HTERT RPE-1 (cell line): ENCODE measurements around the gene GRM7.

Experiments
- in situ Hi-C: fragments of 300-500 bp; cut with MboI; formaldehyde crosslinking; loops from 4 replicates; pipeline ENCODE4 v1.14.3; 2020; ENCODE audit warnings: low sequenced_read_pairs

The GRM7 gene

DNA sequence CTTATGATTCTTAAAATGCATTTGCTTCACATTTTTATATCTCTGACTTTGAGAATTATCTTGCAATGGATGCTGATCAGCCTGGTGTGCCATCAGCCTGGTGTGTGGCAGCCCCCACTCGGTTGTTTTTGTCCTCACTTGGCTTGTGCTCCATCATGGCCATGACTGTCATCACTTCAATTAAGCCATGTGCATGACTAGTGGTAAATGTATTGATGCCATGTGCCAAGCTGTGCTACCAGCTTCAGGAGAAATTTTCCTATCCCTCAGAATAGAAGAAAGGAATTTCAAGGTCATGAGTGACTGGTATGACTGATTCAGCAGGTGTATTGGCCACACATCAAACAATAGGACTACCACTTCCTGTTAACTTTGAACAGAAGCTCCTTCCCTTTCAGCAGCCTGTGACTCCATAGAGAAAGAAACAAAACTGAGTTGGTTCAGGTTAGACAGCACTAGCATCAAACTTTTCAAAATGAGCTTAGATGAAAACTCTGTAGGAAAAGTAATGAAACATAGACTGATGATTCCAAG is 251.7 kb downstream of the GRM7 start:
- in situ Hi-C loops: no loop called here

DNA sequence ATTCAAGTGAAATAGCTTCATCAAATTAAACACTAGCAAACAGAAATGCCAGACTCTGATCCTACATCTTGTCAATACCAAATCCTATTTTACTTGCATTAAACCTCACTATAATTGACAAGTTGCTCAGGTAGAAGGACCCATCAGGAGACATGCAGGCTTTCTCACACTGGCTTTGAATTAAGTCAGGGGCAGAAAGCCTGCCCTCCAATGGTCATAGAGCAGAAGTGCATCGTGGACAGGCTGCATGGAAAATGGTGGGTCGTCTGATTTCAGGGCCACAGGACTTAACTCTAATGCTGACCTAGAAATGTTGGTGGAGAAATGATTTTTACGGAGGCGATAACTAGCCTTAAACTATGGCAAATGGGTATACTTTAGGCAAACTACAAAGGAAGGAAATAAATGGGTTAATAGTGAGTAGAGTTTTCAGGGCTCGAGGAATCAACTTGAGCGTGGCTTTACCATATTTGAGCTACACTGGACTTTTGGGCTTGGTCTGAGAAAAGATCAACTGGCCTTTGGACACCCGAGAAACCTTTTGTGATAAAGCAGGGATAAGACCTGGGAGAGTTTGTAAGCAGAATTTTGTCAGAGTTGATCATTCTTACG is 283.9 kb downstream of the GRM7 start:
- in situ Hi-C loops: no loop called here

DNA sequence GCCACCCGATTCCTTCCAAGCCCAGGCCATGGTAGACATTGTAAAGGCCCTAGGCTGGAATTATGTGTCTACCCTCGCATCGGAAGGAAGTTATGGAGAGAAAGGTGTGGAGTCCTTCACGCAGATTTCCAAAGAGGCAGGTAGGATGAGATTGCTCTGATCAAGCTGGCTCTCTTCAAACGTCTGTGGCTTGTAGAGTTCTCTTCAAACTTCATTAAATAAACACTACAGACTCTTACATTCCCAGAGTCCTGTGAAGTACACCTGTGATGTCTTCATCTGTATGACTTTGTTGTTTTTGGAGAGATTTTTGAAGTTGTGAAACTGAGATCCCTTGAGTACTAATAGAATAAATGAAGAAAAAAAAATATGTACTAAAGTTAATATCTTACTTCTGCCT is 285.6 kb downstream of the GRM7 start:
- in situ Hi-C loops: no loop called here

DNA sequence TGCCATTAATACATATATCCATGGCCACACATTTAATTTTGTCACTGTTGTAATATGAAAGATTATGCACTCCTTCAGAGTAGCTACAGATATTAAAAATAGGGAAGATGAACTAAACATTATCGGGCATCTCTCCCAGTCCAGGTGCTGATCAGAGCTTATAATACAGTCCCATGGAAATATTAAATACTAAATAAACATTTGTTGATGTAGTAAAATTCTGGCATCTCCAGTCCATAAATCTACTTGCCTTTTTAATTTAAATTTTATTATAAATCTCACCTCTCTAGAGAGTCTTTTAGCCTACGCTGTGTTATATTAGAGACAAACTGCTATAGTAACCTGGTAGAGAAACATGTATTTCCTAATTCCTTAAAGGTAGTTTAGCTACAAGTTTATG is 297.6 kb downstream of the GRM7 start:
- in situ Hi-C loops: no loop called here

DNA sequence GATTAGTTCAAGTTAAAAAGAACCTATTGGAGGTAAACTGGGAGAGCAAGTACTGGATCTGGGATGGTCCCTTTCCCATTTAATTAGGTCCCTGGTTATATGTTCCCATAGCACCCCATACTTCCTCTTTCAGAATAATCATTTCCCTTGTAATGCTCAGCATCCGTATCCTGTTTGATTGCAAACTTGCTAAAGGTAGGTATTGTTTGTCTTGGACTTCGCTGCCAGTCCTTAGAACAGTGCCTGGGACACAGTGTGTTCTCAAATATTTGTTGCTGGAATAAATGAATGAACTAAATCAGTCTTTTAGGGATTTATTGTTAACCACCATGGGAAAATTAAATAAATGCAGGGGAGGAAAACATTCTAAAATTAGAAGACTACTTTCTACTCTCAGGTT is 299.8 kb downstream of the GRM7 start:
- in situ Hi-C loops: no loop called here

DNA sequence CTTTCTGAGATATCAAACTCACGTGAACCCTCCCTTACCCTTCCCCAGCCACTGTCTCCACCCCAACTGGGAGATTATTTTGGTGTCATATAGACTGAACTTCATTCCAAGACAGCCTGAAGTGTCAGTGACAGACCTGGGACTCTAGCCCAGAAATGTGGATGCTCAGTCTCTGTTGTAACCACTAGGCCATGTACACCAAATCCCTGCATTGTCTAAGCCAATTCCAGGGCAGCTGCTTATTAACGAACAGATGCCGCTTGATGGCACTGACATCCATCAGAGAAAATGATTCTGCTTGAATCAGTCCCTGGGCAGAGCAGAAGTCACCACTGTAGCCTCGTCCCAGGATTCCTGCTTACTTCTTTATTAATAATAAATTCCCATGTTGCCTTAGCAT is 305.5 kb downstream of the GRM7 start:
- in situ Hi-C loops: no loop called here

DNA sequence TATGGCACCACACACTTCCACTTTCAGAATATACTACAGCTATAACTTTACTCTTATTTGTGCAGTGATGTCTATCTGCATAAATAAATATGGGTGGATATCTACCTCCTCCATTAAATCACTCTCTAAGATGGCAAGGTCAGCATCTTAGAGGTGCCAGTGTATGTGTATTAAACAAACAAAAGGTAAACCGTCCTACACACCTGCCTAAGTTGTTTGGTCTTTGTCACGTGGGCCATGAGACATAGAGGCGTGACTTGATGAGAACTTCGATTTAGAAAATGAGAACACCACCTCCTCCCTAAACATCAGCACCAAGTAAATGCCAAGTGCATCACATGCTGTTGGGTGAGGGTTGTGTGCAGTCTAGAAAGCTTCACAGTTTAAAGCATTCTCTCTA is 310.6 kb downstream of the GRM7 start:
- in situ Hi-C loops: no loop called here

DNA sequence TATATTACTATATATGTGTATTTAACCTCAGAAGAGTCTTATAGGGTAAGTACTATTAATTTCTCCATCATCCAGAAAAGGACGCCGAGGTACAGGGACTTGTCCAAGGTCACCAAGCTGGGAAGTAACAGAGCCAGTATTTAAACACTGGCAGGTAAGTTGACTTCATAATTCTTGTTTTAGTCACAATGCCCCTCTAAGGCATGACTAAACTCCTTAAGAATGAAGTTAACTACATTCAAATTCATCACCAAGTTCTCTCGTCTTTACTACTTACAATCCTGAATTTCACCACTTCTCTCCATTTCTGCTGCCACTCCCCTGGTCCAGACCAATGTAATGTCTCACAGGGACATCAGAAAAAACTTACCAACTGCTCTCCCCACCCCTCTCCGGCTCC is 312.1 kb downstream of the GRM7 start:
- in situ Hi-C loops: no loop called here

DNA sequence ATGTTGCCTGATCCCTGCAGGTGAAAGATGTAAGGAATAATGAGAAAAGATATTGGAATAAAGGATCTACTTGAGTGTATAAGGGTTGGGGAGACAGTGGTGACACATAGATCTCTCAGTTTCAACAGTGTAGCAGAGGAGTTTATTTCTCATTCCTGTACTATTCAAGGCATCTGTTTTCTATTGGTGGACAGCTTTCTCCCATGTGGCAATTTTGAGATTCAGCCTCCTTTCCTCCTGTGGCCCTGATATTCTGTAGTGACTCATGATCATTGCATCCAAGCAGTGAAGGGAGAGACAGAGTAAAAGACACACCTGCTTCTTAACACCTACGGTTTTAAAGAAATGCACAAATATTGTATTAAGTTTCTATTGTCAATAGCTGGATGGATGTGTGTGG is 327.6 kb downstream of the GRM7 start:
- in situ Hi-C loops: no loop called here

DNA sequence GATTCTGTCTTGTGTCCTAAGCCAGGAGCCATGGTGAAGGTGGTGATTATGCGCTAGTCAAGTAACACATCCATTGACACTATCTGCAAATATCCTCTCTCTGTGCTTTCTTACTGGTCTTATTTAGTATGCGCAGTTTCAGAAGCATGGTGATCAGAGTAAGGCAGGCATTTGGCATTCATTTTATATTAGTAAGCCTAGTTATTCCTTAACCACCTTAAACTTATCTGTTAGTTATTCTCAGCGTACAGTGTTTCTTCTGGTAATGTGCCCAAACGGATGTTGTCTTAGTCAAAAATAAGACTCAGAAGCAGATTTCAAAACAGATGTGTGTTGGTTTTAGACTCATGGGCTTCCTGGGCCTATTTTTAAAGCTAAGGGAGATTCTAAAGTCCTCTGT is 329.2 kb downstream of the GRM7 start:
- in situ Hi-C loops: no loop called here

DNA sequence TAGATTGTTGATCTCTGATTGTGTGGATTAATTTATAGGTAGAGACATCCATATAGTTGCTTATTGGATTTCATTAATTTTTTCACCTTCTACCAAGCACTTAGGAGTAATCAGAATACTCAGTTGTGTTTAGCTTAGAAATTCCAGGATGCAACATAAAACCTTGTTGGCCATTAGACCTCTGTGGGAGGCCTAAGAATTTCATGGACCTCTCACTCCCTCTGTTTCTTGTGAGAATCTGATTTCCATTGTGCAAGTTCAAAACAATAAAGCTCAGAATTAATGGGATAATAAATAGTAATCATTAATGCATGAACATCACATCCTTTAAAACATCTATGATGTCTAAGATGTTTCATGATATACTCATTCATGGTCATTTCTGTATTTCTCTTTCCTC is 332.4 kb downstream of the GRM7 start:
- in situ Hi-C loops: no loop called here

DNA sequence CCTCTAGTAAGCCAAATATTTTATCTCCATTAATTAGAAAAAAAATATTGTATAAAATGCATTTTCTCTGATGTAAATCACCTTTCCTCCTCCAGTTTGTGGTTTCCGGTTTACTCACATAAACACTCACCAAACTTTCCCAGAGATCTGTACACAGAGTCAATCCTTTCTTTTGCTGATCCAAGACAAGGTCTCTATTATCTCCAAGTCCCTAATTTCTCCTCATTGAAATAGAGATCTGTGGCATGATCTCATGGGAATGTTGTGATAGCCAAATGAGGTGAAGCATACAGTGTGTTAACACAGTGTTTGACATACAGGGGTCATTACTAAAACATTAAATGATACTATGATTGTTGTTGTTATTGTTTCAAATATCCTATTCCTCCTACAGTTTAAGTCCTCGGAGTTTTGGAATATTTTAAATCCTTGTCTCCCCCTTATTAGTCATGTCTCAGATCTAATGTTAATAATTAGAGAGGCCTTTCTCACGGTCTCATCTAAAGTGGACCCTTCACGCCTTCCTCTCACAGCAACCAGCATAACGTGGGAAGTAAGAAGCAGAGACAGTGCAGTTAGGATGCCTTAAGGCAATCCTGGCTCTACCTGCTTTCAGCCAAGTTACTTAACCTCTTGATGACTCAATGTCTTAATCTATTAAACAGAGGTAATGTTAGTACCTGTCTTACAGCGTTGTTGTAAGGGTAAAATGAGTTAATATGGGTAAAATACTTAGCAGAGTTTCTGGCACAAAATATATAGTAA is 333.3 kb downstream of the GRM7 start:
- in situ Hi-C loops: no loop called here

DNA sequence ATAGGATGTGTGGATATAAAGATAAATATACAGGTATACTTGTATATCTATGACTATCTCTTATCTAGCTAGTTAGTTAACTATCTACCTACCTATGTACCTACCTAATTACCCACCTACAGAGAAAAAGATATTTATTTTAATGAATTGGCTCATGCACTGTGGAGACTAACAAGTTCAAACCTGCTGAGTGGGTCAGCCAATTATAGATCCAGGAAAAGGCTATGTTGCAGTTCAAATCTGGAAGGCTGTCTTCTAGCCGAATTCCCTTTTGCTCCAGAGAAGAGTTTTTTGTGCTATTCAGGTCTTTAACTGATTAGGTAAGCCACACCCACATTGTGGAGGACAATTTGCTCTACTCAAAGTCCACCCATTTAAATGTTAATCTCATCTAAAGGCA is 335.0 kb downstream of the GRM7 start:
- in situ Hi-C loops: no loop called here

DNA sequence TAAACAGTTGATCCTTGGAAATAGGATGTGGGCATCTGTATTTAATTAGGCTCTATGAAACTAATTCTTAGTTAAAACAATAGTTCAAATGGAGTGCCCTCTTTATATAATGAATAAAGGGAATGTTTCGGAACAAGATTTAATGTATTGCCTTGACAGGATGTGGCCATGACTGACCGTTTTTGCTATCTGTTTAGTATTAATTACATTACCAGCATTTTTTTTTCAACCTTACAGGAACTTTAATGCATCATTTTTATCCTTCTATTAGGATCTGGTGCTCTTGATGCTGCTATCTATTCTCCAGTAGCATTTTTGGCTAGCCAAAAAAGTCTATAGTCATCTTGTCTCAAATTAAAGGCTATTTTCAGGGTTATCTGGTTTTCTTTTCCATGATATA is 340.9 kb downstream of the GRM7 start:
- in situ Hi-C loops: no loop called here

DNA sequence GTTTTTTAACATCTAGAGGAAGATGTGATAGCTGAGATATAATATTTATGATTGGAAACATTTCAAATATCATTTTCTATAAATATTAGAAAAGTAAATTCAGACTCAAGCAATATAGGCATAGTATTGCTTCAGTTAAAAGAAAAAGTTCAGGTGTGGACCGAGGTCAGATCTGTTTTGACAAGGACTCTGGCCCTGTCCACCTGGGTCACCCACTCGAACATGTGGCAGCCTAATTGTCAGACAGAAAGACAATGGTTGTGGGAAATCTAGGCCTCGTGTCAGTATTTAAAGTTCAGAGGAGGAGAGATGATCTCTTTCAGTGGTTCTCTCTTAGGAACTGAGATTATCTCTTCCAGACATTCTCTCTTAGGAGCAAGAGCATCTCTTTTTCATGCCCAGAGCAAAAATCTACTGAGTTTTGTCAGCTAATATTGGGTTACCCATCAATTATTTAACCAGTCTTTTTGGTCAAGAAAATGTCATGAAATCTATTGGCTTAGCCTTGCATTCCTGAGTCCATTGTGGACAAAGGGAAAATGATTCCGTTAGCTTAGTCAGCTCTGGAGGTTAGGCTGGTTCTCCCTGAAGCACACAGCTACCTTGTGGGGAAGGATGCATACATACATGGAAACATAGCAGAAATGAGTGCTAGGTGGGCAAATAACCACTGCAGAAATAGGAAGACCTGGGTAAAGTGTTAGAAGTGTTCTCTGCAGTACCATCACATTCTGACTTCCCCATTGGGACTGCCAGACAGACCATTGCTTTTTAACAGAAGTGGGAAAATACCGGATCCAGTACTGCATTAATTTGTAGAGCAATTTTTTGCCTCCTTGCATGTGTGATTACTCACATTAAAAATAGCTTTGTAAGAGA is 343.3 kb downstream of the GRM7 start:
- in situ Hi-C loops: no loop called here

DNA sequence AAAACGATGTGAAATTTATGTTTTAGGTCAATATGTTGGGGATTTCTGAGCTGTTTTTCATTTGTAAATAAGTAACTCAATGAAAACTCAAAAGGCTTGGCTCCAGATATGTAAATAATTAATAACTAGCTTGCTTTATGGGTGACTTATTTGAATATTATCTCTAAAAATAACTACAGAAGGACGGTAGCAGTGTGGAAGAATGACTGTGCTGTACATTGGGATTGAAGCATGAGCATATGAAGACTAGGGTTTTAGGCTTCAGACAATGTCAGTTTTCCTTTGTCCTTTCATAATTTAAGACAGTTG is 343.9 kb downstream of the GRM7 start:
- in situ Hi-C loops: no loop called here

DNA sequence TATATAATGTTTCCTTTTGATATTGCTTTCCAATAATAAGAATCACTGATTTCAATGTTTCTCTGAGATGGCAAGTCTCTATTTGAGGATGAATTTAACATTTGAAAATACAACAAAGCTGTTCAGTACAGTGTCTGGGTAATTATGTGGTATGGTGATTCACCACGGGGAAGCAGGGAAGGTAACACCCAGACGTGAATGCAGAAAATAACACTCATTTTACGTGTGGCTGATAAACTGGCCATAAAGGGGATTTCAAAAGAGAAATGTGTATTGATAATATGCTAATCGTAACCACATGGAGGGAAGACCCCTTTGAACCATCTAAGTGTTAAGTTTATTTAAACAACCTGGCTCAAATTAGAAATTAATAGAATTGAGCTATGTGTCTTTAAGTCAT is 344.6 kb downstream of the GRM7 start:
- in situ Hi-C loops: no loop called here

DNA sequence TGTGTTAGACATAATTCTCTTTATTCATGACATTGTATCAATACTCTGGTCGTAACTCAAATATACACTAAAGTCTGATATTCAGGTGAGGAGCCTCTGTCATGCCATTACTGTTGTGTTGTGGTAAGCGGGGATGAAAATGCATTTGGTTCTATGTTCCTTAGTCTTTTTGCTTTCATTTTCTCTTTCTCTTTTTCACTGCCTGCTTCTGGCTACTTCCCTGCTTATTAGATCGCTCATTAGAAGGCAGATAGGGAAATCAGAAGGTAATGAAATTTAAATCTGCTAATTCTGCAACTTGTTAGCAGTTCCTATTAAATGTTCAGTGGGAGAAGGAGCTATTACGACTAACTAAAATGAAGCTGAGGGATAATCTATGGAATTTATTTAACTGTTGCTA is 345.0 kb downstream of the GRM7 start:
- in situ Hi-C loops: no loop called here

DNA sequence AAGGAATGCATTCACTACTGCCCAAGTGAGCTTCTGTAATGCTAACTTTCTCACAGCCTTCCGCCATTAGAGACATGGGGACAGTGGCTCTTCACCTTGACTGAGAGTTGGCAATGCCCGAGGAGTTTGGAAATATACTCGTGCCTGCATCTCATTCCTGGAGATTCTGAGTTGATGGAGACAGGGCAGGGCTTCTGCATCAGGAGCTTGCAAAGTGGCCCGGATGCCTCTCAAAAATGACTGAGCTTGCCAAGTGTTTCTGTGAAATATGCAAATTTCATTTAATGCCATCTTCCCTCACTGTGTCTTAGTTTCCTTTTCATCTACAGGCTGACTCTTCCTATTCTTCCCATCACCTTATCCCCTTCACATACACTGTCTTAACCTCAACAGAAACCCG is 346.2 kb downstream of the GRM7 start:
- in situ Hi-C loops: no loop called here

DNA sequence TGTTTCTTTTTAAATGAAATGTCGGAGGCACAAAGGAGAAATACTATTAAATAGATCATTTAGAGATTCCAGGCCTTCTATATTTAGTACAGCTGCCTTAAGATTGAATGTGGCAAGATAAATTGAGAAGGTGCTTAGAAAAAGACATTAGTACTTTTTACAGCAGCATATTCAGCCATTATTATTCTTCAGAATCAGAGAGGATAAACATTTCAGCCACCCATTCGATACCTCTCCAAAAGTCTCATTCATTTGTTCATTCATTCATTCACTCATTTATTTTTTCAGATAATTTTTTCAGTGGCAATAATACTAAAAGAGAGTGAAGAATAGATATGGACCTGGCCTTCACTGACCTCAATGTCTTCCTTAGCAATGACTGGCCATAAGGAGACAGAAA is 347.0 kb downstream of the GRM7 start:
- in situ Hi-C loops: no loop called here

DNA sequence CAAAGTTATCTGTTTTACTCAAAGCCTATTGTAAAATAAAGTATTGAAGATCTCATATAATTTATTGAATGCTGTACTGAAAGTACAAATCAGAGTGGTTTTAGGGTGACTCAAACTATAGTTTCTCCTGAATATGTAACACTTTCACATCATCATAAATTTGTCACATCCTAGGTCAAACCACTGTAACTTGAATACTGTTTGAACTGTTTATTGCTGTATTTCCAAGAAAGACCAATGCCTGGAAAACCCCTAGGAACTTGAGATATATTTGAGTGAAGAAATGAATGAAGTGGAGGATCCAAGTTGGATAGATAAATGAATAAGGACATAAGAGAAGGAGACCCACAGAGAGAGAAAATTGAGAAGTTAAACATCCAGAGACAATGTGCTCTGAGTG is 348.2 kb downstream of the GRM7 start:
- in situ Hi-C loops: no loop called here

DNA sequence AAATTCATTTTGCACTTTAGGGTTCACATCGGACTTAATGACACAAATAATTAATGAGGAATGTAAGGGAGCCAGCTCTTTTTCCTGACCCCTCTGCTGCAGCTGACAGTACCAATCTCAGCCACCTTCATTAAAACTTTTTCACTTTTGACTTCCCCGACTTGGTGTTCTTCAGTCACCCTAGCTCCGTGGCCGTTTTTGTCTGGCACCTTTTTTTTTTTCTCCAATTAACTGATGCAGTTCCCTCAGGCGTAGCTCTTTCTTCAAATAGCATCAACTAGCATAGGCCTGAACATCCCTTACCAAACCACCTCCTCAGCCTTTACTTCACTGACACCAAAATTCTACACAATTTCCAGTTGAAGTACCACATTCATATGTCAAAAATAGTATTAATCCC is 350.8 kb downstream of the GRM7 start:
- in situ Hi-C loops: no loop called here
